Activated effector memory CD4-positive, alpha-beta T cell treated with Interleukin-2 at 50 U/mL for 16 hours (primary cell): ENCODE results near the gene NHERF2.

Experiments used
- DNase-seq: peaks from one replicate; pipeline ENCODE4 v3.0.0-alpha.2; 2020

Gene NHERF2

DNA sequence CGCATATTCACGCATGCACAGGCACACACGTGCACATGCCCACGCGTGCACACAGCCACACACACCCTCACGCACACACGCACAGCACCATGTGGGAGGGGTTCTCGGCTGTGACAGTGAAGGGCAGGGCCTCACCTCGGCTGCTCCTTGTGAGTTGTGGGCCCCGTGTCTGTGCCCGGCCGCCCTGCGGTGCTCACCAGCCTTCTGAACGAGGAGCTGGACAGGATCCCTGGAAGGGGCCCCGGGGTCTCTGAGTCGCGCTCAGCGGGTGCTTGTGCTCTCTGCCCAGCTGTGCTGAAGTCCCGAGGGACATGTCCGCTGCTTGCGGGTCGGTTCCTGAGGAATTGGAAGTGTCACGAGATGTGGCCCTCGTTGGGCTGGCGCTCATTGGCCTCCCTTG lies 37.2 kb downstream of the NHERF2 start:
- no peak for DNase-seq

DNA sequence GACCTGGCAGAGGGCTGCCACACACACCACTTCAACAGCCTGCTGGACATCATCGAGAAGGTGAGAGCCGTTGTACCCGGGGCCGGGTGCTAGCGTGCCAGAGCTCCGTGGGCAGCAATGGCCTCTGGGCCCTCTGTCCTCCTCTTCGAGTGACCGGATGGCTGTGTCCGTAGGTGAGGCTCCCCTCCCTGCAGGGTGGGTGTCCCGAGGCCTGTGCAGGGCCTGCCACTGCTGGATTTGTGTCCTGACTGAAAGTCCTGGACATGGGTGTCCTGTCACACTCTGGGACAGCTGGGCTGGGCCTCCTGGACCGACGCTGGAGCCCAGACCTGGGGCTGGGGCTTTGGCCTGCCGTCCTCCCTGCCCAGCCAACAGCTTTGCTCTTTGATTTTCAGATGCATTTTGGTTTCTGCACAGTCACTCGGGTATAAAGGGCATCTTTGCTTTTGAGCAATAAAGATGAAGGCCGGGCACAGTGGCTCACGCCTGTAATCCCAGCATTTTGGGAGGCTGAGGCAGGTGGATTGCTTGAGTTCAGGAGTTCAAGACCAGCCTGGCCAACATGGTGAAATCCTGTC lies 37.8 kb downstream of the NHERF2 start:
- no peak for DNase-seq

DNA sequence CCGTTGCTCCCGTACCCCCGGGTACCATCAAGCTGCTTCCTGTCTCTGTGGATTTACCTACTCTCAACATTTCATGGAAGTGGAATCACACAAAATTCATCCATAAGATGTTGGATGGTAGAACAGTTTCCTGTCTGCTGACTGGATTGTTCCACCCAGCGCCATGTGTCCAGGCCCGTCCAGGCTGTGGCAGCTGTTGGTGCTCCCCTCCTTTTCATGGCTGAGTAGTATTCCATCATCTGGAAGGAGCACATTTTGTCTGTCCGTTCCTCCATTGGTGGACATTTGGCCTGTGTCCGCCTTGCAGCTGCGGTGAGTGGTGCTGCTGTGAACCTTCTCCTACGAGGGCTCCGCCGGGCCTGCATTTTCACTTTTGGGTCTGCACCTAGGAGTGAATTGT lies 39.4 kb downstream of the NHERF2 start:
- DNase-seq, result no peak

DNA sequence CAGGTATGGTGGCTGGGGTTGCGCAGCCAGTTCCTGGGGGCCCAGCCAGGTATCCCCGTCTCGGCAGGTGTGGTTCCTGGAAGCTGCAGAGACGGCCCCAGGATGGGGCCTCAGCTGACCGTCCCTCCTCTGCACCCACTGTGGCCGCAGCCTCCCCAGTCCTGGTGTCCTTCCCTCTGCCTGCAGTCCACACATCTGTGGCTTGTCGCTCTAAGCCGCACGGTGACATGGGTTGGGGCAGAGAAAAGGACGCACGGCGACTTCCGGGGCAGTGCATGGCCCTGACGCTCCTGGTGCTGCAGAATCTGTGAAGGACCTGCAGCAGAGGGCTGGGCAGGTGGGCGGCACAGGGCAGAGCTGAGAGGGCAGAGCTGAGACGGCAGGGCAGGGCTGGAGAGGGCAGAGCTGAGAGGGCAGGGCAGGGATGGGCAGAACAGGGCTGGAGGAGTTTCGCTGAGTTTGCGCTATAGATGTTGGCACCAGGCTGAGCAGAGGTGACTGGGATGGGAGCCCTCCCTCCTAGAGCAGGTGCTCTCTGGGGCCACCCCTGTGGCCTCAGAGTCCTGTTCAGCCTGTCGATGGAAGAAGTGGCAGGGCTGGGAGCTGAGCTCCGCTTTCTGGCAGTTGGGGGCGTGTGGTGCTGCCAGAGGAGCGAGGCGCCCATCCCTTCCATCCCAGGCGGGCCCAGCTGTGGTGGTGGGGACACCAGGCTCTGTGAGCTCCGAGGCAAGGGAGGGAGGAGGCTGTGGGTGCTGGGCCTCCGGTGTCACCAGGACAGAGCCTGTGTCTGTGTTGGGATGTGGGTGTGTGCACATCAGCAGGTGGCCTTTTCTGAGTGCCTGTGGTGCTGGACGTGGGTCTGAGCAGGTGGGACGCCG lies 44.1 kb downstream of the NHERF2 start:
- no peak for DNase-seq

DNA sequence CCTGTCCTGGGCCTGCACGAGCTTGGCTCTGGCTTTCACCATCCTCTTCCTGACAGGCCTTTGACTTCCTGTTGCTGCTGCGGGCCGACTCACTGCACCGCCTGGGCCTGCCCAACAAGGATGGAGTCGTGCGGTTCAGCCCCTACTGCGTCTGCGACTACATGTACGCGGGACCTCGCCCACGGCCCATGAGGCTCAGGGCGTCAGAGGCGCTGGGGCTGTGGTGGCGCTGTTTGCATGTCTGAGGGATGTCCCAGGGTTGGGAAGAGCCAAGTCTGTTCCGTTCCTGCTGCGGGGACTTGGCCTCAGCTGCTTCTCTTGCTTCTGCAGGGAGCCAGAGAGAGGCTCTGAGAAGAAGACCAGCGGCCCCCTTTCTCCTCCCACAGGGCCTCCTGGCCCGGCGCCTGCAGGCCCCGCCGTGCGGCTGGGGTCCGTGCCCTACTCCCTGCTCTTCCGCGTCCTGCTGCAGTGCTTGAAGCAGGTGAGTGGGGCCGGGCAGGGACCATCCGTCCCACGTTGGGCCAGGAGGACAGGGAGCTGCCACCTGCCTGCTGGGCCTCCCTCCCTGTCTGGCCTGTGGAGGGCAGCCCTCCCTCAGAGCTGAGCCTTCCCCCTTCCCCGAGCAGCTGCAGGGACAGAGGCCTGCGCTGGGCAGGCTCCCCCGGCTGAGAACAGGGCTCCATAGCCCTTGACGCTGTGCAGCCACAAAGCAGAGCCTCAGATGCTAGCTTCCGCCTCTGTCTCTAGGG lies 44.9 kb downstream of the NHERF2 start:
- DNase-seq, result no peak

DNA sequence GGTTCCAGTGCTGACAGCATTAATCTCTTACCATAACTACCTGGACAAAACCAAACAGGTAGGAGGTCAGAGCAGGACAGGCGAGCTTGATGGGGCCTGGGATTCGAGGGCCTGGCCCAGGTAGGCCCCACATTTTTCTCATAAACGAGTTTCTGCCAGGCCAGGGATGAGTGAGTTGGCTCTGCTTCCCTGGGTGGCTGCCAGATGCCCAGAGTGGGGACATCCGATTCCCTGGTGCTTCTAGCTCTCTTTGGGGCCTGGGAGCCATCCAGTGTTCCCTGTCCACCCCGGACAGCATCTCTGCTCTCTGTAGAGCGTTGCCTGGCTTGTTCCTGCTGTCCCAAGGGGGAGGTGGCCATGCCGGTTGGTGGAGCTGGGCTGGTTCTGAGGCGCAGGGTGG lies 46.2 kb downstream of the NHERF2 start:
- no peak for DNase-seq

DNA sequence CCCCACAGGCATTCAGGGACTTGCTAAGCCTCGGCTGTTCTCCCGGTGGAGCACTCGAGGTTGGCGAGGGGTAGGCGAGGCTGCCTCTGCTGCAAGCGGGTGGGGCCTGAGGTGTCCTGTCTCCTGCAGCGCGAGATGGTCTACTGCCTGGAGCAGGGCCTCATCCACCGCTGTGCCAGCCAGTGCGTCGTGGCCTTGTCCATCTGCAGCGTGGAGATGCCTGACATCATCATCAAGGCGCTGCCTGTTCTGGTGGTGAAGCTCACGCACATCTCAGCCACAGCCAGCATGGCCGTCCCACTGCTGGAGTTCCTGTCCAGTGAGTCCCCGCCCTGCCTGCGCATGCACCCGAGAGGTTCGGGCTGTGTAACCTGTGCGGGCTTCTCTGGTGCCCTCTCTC lies 47.4 kb downstream of the NHERF2 start:
- DNase-seq, result no peak

DNA sequence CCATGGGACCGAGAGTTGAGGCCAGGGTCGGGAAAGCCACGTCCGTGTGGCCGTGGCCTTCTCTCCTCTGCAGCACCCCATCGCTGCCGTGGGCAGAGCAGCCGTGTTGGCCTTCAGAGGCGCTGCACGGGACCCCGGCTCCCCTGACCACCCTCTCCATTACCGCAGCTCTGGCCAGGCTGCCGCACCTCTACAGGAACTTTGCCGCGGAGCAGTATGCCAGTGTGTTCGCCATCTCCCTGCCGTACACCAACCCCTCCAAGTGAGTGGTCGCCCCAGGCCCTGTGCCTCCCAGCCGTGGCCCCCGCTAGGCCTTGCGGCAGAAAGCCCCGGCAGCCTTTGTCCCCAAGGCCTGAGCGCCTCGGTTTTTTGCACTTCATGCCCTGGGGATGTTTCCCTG lies 48.9 kb downstream of the NHERF2 start:
- DNase-seq, result no peak

DNA sequence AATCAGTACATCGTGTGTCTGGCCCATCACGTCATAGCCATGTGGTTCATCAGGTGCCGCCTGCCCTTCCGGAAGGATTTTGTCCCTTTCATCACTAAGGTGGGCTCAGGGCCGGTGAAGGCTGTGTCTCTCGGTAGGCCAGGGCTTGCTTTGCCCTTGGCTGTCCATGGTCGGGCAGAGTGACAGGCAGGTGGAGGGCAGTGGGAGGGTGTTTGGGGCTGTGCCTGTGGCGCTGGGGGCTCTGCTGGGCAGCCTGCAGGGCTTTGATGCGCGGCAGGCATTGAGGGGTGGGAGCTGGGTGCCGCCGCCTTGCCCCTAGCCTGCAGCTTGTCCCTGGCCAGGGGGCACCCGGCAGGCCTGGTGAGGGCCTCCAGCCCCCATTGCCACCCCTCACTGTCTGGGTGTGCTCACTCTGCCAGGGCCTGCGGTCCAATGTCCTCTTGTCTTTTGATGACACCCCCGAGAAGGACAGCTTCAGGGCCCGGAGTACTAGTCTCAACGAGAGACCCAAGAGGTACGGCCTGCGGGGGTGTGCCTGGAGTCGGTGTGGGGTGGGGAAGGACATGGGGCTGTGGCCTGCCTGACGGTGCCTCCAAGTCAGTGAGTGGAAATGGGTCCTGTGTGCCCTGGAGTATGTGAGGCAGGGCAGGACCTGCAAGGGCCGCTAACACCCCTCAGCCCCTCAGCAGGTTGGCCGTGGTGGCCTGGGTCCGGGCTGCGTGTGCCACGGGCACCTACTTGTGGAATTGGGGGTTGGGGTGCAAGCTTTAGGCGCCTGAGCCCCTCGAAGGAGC lies 49.6 kb downstream of the NHERF2 start:
- no peak for DNase-seq

DNA sequence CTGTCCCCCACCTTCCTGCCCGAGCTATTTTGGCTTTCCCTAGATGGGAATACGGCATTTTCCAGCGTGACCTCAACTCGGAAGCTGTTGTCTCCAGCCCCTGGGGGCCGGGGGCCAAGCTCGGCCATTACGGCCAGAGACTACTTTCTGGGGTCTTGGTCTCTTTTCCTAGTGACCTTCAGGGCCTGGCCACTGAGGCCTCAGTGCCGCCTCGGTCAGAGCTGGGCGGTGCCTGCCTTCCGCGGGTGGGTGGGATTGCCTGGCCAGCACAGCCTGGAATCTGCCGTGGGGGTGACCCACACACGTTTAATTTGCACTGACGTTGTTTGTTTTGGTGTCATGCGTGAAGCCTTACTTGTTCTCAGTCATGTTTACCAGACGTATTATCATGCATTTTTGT lies 50.3 kb downstream of the NHERF2 start:
- no peak for DNase-seq

DNA sequence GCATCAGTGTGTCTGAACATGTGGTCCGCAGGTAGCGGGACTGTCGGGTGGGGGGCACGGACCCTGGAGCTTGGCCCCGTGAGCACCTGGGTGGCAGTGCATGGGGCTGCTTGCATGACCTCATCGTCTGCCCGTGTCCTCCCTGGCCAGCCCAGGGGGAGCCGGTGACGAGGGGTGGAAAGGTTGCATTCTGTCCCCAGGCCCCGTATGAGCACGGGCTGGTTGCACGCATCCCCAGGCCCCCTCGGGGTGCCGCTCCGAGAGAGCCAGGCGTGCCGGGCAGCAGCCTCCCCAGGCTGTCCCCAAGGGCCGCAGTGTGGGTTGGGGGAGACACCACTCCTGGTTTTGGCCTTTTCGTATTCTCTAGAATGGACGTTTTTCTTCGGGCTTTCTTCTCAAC lies 51.0 kb downstream of the NHERF2 start:
- DNase-seq, result no peak

DNA sequence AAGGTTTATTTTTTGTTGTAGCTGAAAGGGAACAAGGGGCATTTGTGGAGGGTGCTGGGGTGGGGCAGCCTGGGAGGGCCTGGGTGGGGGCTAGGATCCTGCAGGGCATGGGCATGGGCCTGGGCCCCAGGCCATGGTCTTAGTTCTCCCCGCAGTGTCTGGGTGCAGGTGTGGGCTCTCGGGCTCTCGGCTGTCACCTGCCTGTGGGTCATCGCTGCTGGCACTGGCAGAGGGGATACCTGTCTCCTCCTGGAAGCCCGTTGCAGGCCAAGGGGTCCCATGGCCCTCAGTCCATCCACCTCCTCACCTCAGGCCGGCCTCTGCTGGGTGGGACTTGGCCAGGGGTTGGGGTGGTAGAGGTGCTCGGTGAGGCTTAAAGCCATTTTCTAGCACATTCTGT lies 51.4 kb downstream of the NHERF2 start:
- DNase-seq, result no peak

DNA sequence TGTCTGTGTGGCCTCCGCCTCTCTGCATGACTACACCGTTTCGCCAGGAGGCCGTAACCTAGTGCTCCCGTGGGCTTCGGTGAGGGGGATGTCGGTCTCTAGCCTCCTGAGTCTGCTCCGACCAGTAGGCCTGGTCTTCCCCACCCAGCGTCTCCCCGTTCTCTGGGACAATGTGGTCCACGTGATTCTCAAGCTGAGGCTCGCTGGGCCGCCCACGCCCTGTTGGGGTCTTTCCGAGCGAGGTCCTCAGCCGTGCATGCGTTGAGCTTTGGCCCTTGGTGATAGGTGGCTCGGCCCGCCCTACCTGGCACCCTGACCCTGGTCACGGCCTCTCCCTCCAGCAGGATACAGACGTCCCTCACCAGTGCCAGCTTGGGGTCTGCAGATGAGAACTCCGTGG lies 52.0 kb downstream of the NHERF2 start:
- no peak for DNase-seq

DNA sequence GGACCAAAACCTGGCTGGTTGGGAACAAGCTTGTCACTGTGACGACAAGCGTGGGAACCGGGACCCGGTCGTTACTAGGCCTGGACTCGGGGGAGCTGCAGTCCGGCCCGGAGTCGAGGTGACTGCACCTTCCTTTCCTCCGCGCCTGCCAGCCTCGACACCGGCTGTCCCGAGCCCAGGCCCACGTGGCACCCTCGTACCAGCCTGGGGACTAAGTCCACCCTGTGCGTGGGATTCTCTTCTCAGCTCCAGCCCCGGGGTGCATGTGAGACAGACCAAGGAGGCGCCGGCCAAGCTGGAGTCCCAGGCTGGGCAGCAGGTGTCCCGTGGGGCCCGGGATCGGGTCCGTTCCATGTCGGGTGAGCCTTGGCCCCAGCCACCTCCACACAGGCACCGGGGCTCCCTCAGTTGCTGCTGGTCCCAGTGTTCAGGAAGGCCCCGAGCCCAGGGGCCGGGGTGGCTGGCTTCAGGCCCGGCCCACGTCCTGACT lies 52.7 kb downstream of the NHERF2 start:
- DNase-seq, result no peak

DNA sequence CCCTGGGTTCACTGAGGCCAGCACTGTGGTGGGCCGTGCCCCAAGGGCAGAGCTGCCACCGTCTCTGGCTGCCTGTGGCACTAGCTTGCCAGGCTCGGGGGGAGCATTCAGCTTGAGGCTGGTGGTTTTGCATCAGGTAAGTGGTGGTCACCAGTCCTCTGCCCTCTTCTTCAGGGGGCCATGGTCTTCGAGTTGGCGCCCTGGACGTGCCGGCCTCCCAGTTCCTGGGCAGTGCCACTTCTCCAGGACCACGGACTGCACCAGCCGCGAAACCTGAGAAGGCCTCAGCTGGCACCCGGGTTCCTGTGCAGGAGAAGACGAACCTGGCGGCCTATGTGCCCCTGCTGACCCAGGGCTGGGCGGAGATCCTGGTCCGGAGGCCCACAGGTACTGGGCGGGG lies 53.3 kb downstream of the NHERF2 start:
- DNase-seq, result no peak

DNA sequence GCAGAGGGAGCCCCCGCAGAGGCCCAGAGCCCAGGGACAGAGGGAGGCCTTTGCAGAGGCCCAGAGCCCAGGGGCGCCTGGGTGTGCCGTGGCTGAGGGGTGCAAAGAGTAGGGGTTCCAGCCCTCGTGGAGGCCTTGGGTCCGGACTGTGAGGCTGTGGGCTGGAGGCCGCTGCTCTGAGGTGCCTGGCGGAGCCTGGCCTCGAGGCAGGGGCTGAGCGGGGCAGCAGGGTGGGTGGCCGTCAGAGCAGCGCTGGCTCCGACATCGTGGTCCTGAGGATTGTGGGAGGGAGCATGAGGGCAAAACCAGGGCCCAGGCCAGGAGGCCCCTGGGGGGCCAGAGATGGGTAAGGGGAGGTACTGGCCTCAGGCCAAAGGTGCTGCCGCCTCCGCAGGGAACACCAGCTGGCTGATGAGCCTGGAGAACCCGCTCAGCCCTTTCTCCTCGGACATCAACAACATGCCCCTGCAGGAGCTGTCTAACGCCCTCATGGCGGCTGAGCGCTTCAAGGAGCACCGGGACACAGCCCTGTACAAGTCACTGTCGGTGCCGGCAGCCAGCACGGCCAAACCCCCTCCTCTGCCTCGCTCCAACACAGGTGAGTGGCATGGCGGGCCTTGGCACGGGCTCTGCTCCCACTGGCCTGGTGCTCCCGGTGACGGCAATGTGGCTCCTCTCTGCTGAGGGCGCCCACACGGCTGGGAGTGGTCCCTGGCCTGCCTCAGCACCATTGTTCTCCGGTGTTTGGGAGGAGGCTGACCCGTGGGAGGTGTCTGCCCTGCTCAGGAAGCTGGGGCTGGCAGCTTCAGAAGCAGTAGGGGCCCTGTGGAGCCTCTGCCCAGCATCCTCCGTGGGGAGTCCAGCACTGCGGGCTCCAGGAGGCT lies 54.7 kb downstream of the NHERF2 start:
- DNase-seq, result no peak

DNA sequence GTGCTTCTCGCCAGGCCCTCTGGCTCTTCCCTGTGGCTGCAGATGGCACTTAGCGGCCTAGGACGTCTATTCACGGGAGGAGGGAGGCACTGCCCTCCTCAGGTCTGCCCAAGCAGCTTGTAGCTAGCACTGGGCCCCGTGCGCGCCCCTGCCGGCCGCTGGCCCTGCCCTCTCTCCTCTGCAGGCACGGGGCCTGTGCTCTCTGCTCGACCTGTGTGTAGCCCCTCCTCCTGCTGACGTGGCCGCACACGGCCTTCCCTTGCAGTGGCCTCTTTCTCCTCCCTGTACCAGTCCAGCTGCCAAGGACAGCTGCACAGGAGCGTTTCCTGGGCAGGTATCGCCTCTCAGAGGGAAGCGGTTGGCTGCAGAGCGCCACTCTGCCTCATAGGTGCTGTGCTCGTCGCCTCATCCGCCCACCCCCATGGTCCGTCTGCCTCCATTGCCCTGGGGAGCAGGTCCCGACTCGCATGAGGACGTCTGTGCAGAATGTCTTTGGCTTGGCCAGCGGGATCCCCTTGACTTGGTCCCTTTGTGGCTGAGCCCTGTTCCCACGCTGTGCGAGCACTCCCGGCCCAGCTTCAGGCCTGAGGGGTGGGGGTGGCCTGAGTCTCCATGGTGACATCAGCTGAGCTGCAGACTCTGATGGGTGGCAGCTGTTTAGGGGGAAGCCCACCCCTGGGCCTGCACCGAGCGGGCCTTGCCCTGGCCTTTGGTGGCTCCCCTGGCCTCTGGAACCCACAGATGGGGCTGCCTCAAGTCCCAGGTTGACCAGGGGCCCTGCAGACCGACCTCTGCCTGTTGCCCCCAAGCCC lies 55.7 kb downstream of the NHERF2 start:
- DNase-seq, result no peak

DNA sequence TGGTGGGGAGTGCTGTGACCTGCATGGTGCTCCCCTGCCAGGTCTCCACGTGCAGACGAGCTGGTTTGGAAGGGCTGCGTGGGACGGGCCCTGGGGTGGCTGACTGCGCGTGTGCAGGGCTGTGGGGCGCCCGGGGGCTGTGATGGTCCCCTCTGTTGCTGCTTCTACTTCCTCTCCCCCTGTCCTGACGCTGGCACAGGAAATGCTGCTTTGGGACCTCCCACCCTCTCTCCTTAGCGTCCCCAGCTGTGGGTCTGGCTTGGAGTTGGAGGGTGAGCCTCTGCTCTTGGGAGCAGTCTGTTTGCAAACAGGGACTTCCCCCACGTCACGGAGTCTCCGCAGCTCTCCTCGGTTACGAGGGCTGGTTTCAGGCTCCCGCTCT lies 56.3 kb downstream of the NHERF2 start:
- DNase-seq, result no peak

DNA sequence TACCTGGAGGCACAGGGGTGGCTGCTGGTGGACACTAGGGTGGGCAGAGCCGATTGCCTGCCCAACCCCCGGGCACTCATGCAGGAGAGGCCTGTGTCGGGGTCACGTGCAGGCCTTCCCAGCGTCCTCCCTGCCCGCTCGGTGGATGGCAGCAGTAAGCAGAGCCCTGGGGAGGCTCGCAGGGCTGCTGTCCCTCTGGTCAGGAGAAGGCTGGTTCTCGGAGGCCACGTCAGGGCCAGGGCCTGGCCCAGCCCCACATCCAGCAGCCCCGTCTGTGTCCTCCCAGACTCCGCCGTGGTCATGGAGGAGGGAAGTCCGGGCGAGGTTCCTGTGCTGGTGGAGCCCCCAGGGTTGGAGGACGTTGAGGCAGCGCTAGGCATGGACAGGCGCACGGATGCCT lies 56.7 kb downstream of the NHERF2 start:
- no peak for DNase-seq

DNA sequence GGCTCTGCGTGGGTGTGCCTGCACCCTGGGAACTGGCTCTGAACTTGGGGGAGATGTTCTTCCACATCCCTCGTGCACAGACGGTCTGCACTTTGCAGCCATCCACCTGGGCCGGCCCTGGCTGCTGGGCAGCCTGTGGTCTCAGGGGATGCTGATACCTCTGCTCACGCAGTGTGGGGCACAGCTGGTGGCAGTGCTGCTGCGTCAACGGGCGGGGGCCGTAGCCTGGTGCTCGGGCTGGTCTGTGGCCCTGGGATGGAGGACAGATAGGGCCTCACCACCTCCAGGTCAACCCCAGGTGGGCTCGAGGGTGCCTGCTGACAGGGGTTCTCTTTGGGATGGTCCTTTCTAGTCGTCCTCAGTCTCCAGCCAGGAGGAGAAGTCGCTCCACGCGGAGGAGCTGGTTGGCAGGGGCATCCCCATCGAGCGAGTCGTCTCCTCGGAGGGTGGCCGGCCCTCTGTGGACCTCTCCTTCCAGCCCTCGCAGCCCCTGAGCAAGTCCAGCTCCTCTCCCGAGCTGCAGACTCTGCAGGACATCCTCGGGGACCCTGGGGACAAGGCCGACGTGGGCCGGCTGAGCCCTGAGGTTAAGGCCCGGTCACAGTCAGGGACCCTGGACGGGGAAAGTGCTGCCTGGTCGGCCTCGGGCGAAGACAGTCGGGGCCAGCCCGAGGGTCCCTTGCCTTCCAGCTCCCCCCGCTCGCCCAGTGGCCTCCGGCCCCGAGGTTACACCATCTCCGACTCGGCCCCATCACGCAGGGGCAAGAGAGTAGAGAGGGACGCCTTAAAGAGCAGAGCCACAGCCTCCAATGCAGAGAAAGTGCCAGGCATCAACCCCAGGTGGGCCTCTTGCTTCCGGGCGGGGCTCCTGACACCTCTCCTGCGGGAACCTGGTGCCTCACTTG lies 57.4 kb downstream of the NHERF2 start:
- DNase-seq, result no peak
